SJSA1 (cell line): ENCODE measurements around the gene LOX. TPM values are rescaled to one million over a fixed set of nuclear protein-coding genes. Genes with fewer than 3 reads are reported as not detected.

Source experiments
- DNase-seq, 2 experiments: peaks; one replicate each; pipeline ENCODE4 v3.0.0-alpha.2; 2015 to 2020; ENCODE audit warnings: low spot score in 2 of 2, low read depth in 1 of 2
- H3K27ac ChIP-seq: fragments of 250-450 bp; sonication (Bioruptor Pico); 2 replicates; pipeline ENCODE4 v1.5.1; 2020; ENCODE audit warnings: mild to moderate bottlenecking, moderate library complexity
- H3K27me3 ChIP-seq: fragments of 250-450 bp; sonication (Bioruptor Pico); replicated peaks from 2 replicates; pipeline ENCODE4 v1.5.1; 2020; ENCODE audit warnings: mild to moderate bottlenecking, moderate library complexity
- H3K36me3 ChIP-seq: fragments of 250-450 bp; sonication (Bioruptor Pico); 2 replicates; pipeline ENCODE4 v1.5.1; 2020; ENCODE audit warnings: mild to moderate bottlenecking
- H3K4me1 ChIP-seq: fragments of 250-450 bp; sonication (Bioruptor Pico); replicated peaks from 2 replicates; pipeline ENCODE4 v1.6.1; 2021; ENCODE audit warnings: mild to moderate bottlenecking
- H3K4me3 ChIP-seq: fragments of 250-450 bp; sonication (Bioruptor Pico); 2 replicates; pipeline ENCODE4 v1.5.1; 2020; ENCODE audit warnings: mild to moderate bottlenecking
- H3K9me3 ChIP-seq: fragments of 250-450 bp; sonication (Bioruptor Pico); replicated peaks from 2 replicates; pipeline ENCODE4 v1.5.1; 2020; ENCODE audit warnings: mild to moderate bottlenecking
- total RNA-seq: library from RNA; depleted of rRNA; stranded (reverse); fragments of >200 nt; shearing (Covaris generic); gene quantifications from 2 replicates; pipeline ENCODE4 v1.2.3, GENCODE V29; 2014; rRNA removed

Gene LOX
- total RNA-seq = 3.5 and 8.4 TPM in 2 replicates

DNA sequence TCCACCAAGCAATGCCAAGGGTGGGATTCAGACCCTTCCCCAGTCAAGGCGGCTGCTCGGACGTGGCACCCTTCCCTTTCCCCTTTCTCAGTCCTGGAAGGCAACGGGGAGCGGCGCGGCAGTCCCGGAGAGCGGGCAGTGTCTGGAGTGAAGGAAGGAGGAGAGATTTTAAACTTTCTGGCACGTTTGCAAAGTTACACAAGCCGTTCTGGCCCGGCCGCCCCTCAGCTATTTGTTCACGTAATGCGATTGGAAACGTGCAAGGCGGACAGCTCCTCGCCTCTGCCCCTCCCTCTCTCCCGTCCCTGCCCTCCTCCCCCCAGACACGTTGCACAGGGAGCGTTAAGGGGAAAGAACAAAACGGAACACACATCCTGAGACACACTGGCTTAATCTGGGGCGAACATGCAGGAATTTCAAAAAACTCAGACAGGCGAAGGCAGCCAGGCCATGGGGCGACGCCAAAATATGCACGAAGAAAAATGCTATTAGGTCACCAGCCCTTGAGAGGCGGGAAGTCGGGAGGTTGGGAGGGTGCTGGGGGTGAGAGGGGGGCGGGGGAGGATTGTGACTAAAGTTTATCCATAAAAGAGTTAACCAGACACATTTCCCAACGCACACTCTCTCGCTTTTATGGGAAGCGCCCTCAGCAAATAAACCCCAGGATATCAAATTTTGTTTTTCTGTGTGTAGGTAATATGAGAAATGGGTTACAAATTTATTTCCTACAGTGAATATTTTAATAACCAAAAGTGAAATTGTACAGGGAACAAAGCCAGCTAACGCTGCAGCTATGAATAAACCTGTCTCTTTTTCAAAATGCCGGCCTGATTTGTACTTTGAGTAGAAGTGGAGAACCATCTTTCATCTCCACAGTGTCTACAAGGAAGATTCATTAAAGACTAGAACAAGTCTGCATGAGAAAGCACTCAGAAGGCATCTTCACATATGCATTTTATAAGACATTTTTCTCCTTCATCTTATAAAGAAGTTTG, at the start of gene LOX:
TSS of gene LOX (minus strand) at position 144 of the 995 bp plus-strand sequence. CDS start 274 bp downstream, outside the sequence.
- Histone ChIP-seq H3K36me3 (no peaks in the 10 kb centered on the region), H3K27me3 (no peaks in the 10 kb centered on the region), H3K4me1 (peaks cover 45% of the 10 kb centered on the region), H3K9me3 (no peaks in the 10 kb centered on the region), H3K4me3 (peak within 1 kb of the TSS; percentile 45), H3K27ac (no peak within 1 kb of the TSS)
- DNase-seq = peak; percentile 65 to 73

DNA sequence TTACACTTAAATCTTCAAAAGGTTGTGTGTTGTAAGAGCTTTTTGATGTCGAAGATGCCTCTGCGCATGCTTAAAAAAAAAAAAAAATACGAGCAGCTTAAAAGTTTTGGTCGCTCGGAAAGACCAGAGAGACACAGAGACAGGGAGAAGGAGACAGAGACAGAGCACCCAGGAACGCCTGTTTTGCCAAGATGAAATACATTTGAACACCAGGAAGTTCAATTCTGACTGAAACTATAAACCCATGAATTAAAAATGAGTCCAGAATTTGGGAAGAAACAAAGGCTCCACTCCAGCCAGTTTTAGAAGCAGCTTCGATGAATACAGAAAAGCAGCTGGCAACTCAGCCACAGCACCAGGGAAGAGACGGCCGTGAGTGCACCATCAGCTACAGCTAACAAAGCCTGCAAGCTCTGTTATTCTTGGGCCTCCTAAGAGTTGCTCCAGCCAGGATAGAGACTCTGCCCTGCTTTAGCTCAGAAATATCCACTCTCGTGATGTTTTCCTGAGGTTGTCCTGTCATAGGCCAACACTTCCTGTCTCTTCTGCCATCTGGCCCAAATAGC, 48.8 kb upstream of the LOX start:
- DNase-seq = peak in 1 of 2 experiments; percentile 45
- Histone ChIP-seq H3K9me3 (no peaks in the 10 kb centered on the region), H3K27ac (peak overlapping the region; percentile 27), H3K4me3 (no peak overlapping the region), H3K36me3 (no peaks in the 10 kb centered on the region), H3K27me3 (no peaks in the 10 kb centered on the region), H3K4me1 (peaks cover 27% of the 10 kb centered on the region)

- Histone ChIP-seq H3K27ac (peak overlapping the region; percentile 27), H3K27me3 (no peaks in the 10 kb centered on the region), H3K4me3 (no peak overlapping the region), H3K9me3 (no peaks in the 10 kb centered on the region), H3K4me1 (peaks cover 27% of the 10 kb centered on the region), H3K36me3 (no peaks in the 10 kb centered on the region)
- peak in 1 of 2 experiments; percentile 49 for DNase-seq
Observed at GRCh38 chr5:122126177-122126755, 48.2 kb upstream of the LOX start.

GRCh38 chr5:122124766-122125165, 46.7 kb upstream of the LOX start:
- Histone ChIP-seq H3K4me3 (no peak overlapping the region), H3K27ac (no peak overlapping the region), H3K9me3 (no peaks in the 10 kb centered on the region), H3K27me3 (no peaks in the 10 kb centered on the region), H3K36me3 (no peaks in the 10 kb centered on the region), H3K4me1 (peaks cover 27% of the 10 kb centered on the region)
- DNase-seq = no peak

- H3K4me1 ChIP-seq = peaks cover 12% of the 10 kb centered on the region
- no peak overlapping the region for H3K27ac ChIP-seq
- no peaks in the 10 kb centered on the region for H3K36me3 ChIP-seq
- H3K27me3 ChIP-seq = no peaks in the 10 kb centered on the region
- no peak for DNase-seq
- no peak overlapping the region for H3K4me3 ChIP-seq
- no peaks in the 10 kb centered on the region for H3K9me3 ChIP-seq
Observed at GRCh38 chr5:122121479-122122465, 43.7 kb upstream of the LOX start.

GRCh38 chr5:122120957-122121356, 42.9 kb upstream of the LOX start:
- Histone ChIP-seq H3K4me1 (peaks cover 4% of the 10 kb centered on the region), H3K36me3 (no peaks in the 10 kb centered on the region), H3K9me3 (no peaks in the 10 kb centered on the region), H3K27ac (no peak overlapping the region), H3K27me3 (no peaks in the 10 kb centered on the region), H3K4me3 (no peak overlapping the region)
- no peak for DNase-seq

- no peaks in the 10 kb centered on the region for H3K27me3 ChIP-seq
- DNase-seq = no peak
- H3K27ac ChIP-seq = no peak overlapping the region
- no peaks in the 10 kb centered on the region for H3K9me3 ChIP-seq
- no peaks in the 10 kb centered on the region for H3K4me1 ChIP-seq
- H3K4me3 ChIP-seq = no peak overlapping the region
- H3K36me3 ChIP-seq = no peaks in the 10 kb centered on the region
Observed at GRCh38 chr5:122120493-122120892, 42.4 kb upstream of the LOX start.

DNA sequence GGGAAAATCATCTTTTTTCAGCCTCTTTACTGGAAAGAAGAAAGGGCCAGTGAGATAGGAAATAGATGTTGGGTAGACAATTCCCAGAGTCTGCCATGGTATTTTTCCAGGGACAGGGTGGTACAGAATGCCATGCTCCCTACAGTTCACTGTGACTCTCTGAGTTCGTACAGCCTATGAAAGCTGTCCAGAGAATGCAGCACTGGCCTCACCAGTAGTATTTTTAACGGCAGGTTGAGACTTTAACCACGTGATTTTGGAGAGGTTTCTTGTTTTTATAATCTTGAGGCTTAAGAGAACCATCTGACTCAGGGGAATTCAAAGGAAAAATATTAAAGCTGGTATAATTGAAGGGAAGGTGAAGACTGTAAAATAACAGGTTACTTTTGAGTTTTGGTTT, 41.1 kb upstream of the LOX start:
- H3K4me1 ChIP-seq = no peaks in the 10 kb centered on the region
- no peaks in the 10 kb centered on the region for H3K9me3 ChIP-seq
- DNase-seq = no peak
- H3K4me3 ChIP-seq = no peak overlapping the region
- no peak overlapping the region for H3K27ac ChIP-seq
- no peaks in the 10 kb centered on the region for H3K36me3 ChIP-seq
- H3K27me3 ChIP-seq = no peaks in the 10 kb centered on the region

- H3K27ac ChIP-seq = no peak overlapping the region
- no peaks in the 10 kb centered on the region for H3K36me3 ChIP-seq
- no peaks in the 10 kb centered on the region for H3K9me3 ChIP-seq
- no peaks in the 10 kb centered on the region for H3K4me1 ChIP-seq
- H3K4me3 ChIP-seq = no peak overlapping the region
- no peak for DNase-seq
- no peaks in the 10 kb centered on the region for H3K27me3 ChIP-seq
Observed at GRCh38 chr5:122118356-122118948, 40.4 kb upstream of the LOX start.

GRCh38 chr5:122114501-122114900, 36.4 kb upstream of the LOX start:
- H3K27ac ChIP-seq = no peak overlapping the region
- H3K4me3 ChIP-seq = no peak overlapping the region
- H3K27me3 ChIP-seq = no peaks in the 10 kb centered on the region
- 0 out of 2 replicates have a peak, but pooled peaks cover 3% of the 10 kb centered on the region for H3K4me1 ChIP-seq
- no peaks in the 10 kb centered on the region for H3K9me3 ChIP-seq
- H3K36me3 ChIP-seq = no peaks in the 10 kb centered on the region
- no peak for DNase-seq

GRCh38 chr5:122112733-122113558, 34.9 kb upstream of the LOX start:
- H3K27me3 ChIP-seq = no peaks in the 10 kb centered on the region
- H3K4me3 ChIP-seq = no peak overlapping the region
- H3K9me3 ChIP-seq = no peaks in the 10 kb centered on the region
- H3K4me1 ChIP-seq = 0 out of 2 replicates have a peak, but pooled peaks cover 3% of the 10 kb centered on the region
- no peak for DNase-seq
- H3K36me3 ChIP-seq = no peaks in the 10 kb centered on the region
- no peak overlapping the region for H3K27ac ChIP-seq

- H3K4me1 ChIP-seq = 0 out of 2 replicates have a peak, but pooled peaks cover 3% of the 10 kb centered on the region
- H3K4me3 ChIP-seq = no peak overlapping the region
- H3K27ac ChIP-seq = no peak overlapping the region
Observed at GRCh38 chr5:122112063-122112462, 34.0 kb upstream of the LOX start.

More at GRCh38 chr5:122112063-122112462, 34.0 kb upstream of the LOX start:
- no peaks in the 10 kb centered on the region for H3K36me3 ChIP-seq
- DNase-seq = no peak
- no peaks in the 10 kb centered on the region for H3K9me3 ChIP-seq
- no peaks in the 10 kb centered on the region for H3K27me3 ChIP-seq
